Fibroblast of lung (primary cell): Measurements from ENCODE around the gene AQP5. TPM values are rescaled to one million over a fixed set of nuclear protein-coding genes. Genes with fewer than 3 reads are reported as not detected.

Source experiments
- DNase-seq, 2 donors: peaks; one replicate each; pipeline versions ENCODE4 v3.0.0 to v3.0.0-alpha.2; 2010; ENCODE audit warnings: low read depth in 2 of 2
- H2AFZ ChIP-seq: 2 replicates; pipeline ENCODE4 v1.5.1; 2012; ENCODE audit warnings: low read length, control low read depth, inconsistent platforms
- H3K27ac ChIP-seq: 2 replicates; pipeline ENCODE4 v1.5.1; 2011; ENCODE audit warnings: low read length, control low read depth; ENCODE audit not compliant: insufficient read depth
- H3K27me3 ChIP-seq: 2 replicates; pipeline ENCODE4 v1.5.1; 2011; ENCODE audit warnings: mild to moderate bottlenecking, low read length; ENCODE audit not compliant: control insufficient read depth, insufficient read depth
- H3K36me3 ChIP-seq: 2 replicates; pipeline ENCODE4 v1.5.1; 2011; ENCODE audit warnings: low read length; ENCODE audit not compliant: control insufficient read depth, insufficient read depth
- H3K4me1 ChIP-seq: 2 replicates; pipeline ENCODE4 v1.5.1; 2011; ENCODE audit warnings: low read length; ENCODE audit not compliant: control insufficient read depth, insufficient read depth; ENCODE audit errors: extremely low read depth
- H3K4me2 ChIP-seq: 2 replicates; pipeline ENCODE4 v1.5.1; 2011; ENCODE audit warnings: low read length, control low read depth; ENCODE audit not compliant: insufficient read depth; ENCODE audit errors: extremely low read depth
- H3K4me3 ChIP-seq, 4 experiments: fragments of 200-600 bp in 1 of 4; sonication (generic) in 1 of 4; replicated peaks in 1 of 4; 2 replicates each; pipeline ENCODE4 v1.5.1; 2011 to 2016; ENCODE audit warnings: low read length in 4 of 4, low read depth in 3 of 4, mild to moderate bottlenecking in 3 of 4, control low read depth in 2 of 4, inconsistent platforms in 1 of 4, mixed read lengths in 1 of 4; ENCODE audit not compliant: insufficient read depth in 1 of 4; ENCODE audit errors: control extremely low read depth in 1 of 4
- H3K79me2 ChIP-seq: 2 replicates; pipeline ENCODE4 v1.5.1; 2012; ENCODE audit warnings: mild to moderate bottlenecking, low read length, inconsistent platforms; ENCODE audit not compliant: control insufficient read depth, insufficient read depth
- H3K9ac ChIP-seq: 2 replicates; pipeline ENCODE4 v1.5.1; 2011; ENCODE audit warnings: mild to moderate bottlenecking, low read length, control low read depth; ENCODE audit not compliant: insufficient read depth
- H3K9me3 ChIP-seq: 2 replicates; pipeline ENCODE4 v1.5.1; 2012; ENCODE audit warnings: low read depth, low read length; ENCODE audit not compliant: control insufficient read depth, insufficient read depth
- H4K20me1 ChIP-seq: 2 replicates; pipeline ENCODE4 v1.5.1; 2011; ENCODE audit warnings: low read length; ENCODE audit not compliant: control insufficient read depth, insufficient read depth; ENCODE audit errors: extremely low read depth
- EZH2 ChIP-seq: IDR thresholded peaks from 2 replicates; pipeline ENCODE4 v1.5.1; 2012; ENCODE audit warnings: low read length, control low read depth, mild to moderate bottlenecking; ENCODE audit errors: missing control alignments
- polyA minus RNA-seq: library from RNA; depleted of rRNA, polyadenylated mRNA; stranded (reverse); fragments of >200 nt; gene quantifications from 2 replicates; pipeline ENCODE4 v1.2.3, GENCODE V29; 2011; ENCODE audit warnings: low replicate concordance
- polyA plus RNA-seq, 2 donors: library from polyadenylated mRNA; depleted of rRNA in 1 of 2; stranded (reverse) in 1 of 2; unstranded in 1 of 2; fragments of >200 nt; gene quantifications; 2 replicates each; pipeline ENCODE4 v1.2.1, GENCODE V29; 2011 to 2012; ENCODE audit warnings: missing spikeins in 1 of 2
- total RNA-seq: library from RNA; depleted of rRNA; stranded (reverse); fragments of >200 nt; gene quantifications from 2 replicates; pipeline ENCODE4 v1.2.1, GENCODE V29; 2014
- TF ChIP-seq, protein P1 (sequence below), 2 donors: IDR thresholded peaks in 1 of 2; conservative IDR thresholded peaks in 1 of 2; 1 replicate in 1 of 2; 2 replicates in 1 of 2; pipeline ENCODE4 v1.5.1; 2011 to 2012; ENCODE audit warnings: low read length in 2 of 2, control low read depth in 1 of 2, inconsistent platforms in 1 of 2, low read depth in 1 of 2, mild to moderate bottlenecking in 1 of 2

AQP5 gene
- total RNA-seq (under 0.01 TPM in 1 of 2 replicates, not detected in the other), polyA plus RNA-seq (not detected in 2 replicates), polyA minus RNA-seq (not detected in 2 replicates)
- polyA plus RNA-seq (2012): not detected in 2 replicates

GRCh38 chr12:49961111-49961922 lies at the start of gene AQP5:
Gene AQP5, plus strand, starts transcription at chr12:49961872. Its CDS starts 146 bp downstream, at chr12:49962018.
- Histone ChIP-seq H3K4me2 (peak within 1 kb of the TSS; percentile 35), H3K27ac (no peak within 1 kb of the TSS), H2AFZ (no peak within 1 kb of the TSS), H4K20me1 (no peaks in the 10 kb centered on the region), H3K79me2 (no peaks in the 10 kb centered on the region), H3K36me3 (no peaks in the 10 kb centered on the region), H3K9me3 (no peaks in the 10 kb centered on the region), H3K4me1 (no peaks in the 10 kb centered on the region), H3K4me3 (peak within 1 kb of the TSS in 1 of 4 experiments; percentile 4), H3K9ac (no peak within 1 kb of the TSS), H3K27me3 (peaks cover 59% of the 10 kb centered on the region)
- no peak for DNase-seq
- TF ChIP-seq, protein P1, sequence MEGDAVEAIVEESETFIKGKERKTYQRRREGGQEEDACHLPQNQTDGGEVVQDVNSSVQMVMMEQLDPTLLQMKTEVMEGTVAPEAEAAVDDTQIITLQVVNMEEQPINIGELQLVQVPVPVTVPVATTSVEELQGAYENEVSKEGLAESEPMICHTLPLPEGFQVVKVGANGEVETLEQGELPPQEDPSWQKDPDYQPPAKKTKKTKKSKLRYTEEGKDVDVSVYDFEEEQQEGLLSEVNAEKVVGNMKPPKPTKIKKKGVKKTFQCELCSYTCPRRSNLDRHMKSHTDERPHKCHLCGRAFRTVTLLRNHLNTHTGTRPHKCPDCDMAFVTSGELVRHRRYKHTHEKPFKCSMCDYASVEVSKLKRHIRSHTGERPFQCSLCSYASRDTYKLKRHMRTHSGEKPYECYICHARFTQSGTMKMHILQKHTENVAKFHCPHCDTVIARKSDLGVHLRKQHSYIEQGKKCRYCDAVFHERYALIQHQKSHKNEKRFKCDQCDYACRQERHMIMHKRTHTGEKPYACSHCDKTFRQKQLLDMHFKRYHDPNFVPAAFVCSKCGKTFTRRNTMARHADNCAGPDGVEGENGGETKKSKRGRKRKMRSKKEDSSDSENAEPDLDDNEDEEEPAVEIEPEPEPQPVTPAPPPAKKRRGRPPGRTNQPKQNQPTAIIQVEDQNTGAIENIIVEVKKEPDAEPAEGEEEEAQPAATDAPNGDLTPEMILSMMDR (conservative IDR thresholded peaks at IDR 0.05 in 1 of 2, IDR thresholded peaks at IDR 0.05 in 1 of 2; ENCODE audit: low read depth in 1 of 2, low read length in 2 of 2): no peak
- TF ChIP-seq EZH2: peak; percentile 92

GRCh38 chr12:49912345-49913255 lies 49.1 kb upstream of the AQP5 start:
- Histone ChIP-seq H3K9ac (no peak overlapping the region), H3K27me3 (peaks cover 3% of the 10 kb centered on the region), H4K20me1 (no peaks in the 10 kb centered on the region), H3K79me2 (no peaks in the 10 kb centered on the region), H2AFZ (no peak overlapping the region), H3K36me3 (no peaks in the 10 kb centered on the region), H3K27ac (no peak overlapping the region), H3K4me2 (no peak overlapping the region), H3K9me3 (no peaks in the 10 kb centered on the region), H3K4me3 (no peak overlapping the region), H3K4me1 (no peaks in the 10 kb centered on the region)
- DNase-seq: no peak
- TF ChIP-seq EZH2: no peak
- TF ChIP-seq, protein P1 (conservative IDR thresholded peaks at IDR 0.05 in 1 of 2, IDR thresholded peaks at IDR 0.05 in 1 of 2; ENCODE audit: low read depth in 1 of 2, low read length in 2 of 2): no peak
